ENCODE measurements around the gene AEBP1.

Gene AEBP1

DNA sequence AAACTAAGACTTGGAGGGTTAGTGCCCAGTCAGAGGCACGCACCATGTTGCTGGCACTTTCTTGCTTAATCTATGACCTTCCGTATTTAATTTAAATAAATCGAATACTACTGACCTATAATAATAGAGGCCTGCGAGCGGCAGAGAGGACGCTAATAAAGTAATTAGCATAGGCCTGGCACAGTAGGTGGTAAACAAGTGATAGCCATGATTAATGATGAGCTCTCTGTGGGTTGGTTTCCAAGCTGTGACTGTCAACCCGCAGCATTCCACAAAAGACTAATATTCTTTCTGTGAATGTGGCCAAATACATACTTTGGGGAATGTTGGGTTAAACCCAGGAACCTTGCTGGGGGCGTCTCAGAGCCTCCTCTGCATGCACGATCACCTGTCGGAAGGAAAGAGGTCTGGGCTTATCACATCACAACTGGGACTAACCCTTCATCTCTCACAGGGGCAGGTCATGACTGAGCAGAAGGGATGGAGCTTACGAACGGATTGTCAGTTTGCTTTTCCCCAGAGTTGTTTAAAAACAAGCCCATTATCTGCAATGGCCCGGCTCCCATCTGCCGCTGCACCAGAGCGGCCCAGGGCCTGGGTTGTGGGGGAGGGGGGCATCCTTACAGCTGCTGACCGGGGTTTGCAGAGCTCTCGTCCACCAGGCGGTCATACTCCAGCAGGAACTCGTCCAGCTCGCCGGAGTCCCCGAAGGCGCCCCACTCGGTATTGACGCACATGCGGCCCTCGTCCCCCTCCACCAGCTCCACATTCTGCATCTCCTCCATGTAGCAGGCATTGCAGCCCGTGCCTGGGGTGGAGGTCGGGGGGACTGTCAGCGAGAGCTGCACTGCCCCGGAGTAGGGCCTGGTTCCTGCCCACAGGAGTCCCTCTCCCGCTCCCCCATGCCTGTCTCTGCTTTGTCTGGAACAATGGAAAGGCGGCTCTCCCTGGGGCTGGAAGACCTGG, 43.2 kb downstream of the AEBP1 start:
- in situ Hi-C loops (cut with MboI; ENCODE audit: low pct_unique_long_range_greater_than_20kb, low sequenced_read_pairs, unreplicated experiment), result no loop called here
- no peak for TF ChIP-seq CTCF (IDR thresholded peaks at IDR 0.05; ENCODE audit: extremely low read depth, insufficient read depth, missing control alignments)

DNA sequence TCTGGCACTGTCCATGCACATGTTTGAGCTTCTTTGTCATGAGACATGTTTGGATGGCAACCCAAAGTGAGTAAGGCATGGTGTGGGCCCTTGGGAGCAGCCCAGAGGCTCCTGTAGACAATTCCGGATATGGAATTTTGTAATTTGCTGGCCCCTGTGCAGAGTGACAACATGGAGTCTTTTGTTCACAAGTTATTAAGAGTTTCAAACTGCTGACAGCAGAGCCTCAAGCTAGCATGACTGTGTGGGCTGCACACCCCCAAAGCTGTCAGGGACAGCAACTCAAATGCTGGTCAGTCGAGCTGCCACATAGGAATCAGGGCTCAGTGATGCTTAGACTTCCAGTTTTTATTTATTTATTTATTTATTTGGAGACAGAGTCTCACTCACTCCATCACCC, 44.0 kb downstream of the AEBP1 start:
- no peak for TF ChIP-seq CTCF (IDR thresholded peaks at IDR 0.05; ENCODE audit: extremely low read depth, insufficient read depth, missing control alignments)
- DNase-seq (ENCODE audit: low spot score), result no peak

More for the DNA sequence above, 43.2 kb downstream of the AEBP1 start:
- DNase-seq (ENCODE audit: low spot score), result no peak

DNA sequence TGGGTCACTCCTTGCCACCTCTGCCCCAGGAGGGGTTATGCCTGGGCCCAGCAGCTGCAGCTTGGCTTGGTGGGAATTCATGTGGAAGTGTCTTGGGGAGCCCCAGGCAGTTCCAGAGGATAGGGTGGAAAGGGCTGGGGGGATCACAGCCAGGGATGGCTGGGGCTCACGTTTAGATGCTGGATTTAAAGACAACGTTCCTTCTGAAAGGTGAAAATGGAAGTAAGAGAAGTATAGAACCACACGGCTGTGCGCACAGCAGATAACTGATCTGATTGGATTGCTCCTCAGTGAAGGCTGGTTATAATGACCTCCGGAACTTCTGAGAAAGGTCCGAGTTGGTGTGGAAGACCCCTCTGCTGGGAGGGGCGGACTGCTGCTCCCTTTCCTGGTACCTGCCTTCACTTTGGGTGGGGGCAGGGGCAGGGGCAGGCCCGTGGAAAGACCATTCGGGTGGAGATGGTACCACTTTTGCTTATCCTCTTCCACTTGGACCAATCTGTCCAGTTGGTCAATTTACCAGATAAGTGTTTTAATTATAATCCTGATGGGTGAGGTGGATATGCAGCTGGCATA, 44.9 kb downstream of the AEBP1 start:
- no peak for DNase-seq (ENCODE audit: low spot score)
- in situ Hi-C loops (cut with MboI; ENCODE audit: low pct_unique_long_range_greater_than_20kb, low sequenced_read_pairs, unreplicated experiment), result no loop called here
- TF ChIP-seq CTCF (IDR thresholded peaks at IDR 0.05; ENCODE audit: extremely low read depth, insufficient read depth, missing control alignments), result no peak

More for the DNA sequence above, 44.0 kb downstream of the AEBP1 start:
- in situ Hi-C loops (cut with MboI; ENCODE audit: low pct_unique_long_range_greater_than_20kb, low sequenced_read_pairs, unreplicated experiment), result no loop called here

DNA sequence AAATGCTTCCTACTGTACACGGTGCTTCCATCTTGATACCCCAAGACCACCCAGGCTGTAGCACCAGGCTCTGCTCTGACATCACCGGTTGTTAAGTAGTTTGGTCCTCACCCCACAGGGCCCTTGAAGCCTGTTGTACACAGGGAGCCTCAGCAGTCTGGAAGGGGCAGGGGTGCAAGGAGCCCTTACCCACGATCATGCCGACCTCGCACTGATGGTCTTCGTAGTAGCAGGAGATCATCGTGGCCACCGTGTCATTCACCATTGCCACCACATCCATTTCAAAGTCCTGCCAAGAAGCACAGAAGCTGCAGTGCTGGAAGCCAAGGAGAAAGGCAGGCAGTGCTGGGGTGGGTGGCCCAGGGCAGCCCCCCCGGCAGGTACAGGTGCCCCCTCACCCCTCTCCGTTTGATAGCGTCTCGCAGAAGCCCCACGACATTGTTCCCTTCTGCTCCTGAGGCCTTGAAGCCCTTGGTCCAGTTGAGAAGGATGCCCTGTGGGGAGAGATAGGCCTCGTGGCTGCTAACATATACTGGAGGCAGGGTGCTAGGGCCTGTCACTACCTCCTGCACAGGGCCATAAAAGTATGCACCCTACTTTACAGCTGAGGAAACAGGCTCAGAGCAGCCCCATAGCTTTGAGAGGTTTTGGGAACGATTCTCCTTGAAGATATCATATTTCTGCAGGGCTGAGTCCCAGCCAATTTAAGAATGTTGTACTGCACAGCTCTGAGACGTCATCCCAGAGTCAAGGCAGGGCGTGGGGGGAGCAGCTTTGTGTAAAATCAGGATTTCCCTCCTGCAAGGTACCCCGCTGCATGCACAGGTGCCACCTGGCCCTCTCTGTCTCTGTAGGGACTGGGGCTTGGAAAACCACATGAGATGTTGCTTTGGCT, 45.7 kb downstream of the AEBP1 start:
- TF ChIP-seq CTCF (IDR thresholded peaks at IDR 0.05; ENCODE audit: extremely low read depth, insufficient read depth, missing control alignments), result no peak
- in situ Hi-C loops (cut with MboI; ENCODE audit: low pct_unique_long_range_greater_than_20kb, low sequenced_read_pairs, unreplicated experiment), result no loop called here
- DNase-seq (ENCODE audit: low spot score), result no peak

DNA sequence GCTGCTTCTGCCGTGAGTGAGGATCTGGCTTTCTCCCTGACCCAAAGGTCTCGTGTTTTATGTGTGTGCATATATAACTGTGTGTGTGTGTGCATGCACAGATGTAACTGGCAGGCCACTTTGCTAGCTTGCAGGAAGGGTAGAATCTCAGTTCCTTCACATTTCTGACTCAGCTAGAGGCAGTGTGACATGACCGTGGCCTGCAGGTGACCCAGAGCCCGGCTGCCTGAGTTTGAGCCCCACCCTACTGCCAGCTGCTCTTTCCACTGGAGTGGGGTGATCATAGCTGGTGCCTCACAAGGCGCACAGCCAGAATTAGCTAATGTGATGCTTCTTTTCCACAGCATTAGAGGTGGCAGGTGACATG, 46.3 kb downstream of the AEBP1 start:
- no peak for TF ChIP-seq CTCF (IDR thresholded peaks at IDR 0.05; ENCODE audit: extremely low read depth, insufficient read depth, missing control alignments)
- in situ Hi-C loops (cut with MboI; ENCODE audit: low pct_unique_long_range_greater_than_20kb, low sequenced_read_pairs, unreplicated experiment), result no loop called here
- no peak for DNase-seq (ENCODE audit: low spot score)
